Right lobe of liver (tissue), 6 donors: Measurements from ENCODE around the gene ZNF276. TPM values are rescaled to one million over a fixed set of nuclear protein-coding genes. Genes with fewer than 3 reads are reported as not detected.
"Not testable (repeated sequence)": the region's sequence is repeated elsewhere in the genome, so short reads cannot be mapped to it uniquely, and the experiment has no call there.

Source experiments
- ATAC-seq, 4 donors: fragments of 200-7000 bp; cut with Tn5 transposase; one replicate each; pipeline ENCODE4 v1.9.1; 2020; ENCODE audit warnings: mild to moderate bottlenecking in 4 of 4, moderate library complexity in 4 of 4
- DNase-seq, 3 donors: peaks; one replicate each; pipeline ENCODE4 v3.0.0-alpha.2; 2020
- H3K27ac ChIP-seq, 3 donors: fragments of 200-600 bp; one replicate each; pipeline ENCODE4 v1.8.0; 2022
- H3K27me3 ChIP-seq, 2 donors: fragments of 200-600 bp; one replicate each; pipeline ENCODE4 v1.8.0; 2022
- H3K36me3 ChIP-seq, 4 donors: fragments of 200-600 bp; sonication (generic) in 1 of 4; one replicate each; pipeline versions ENCODE4 v1.5.1 to v1.8.0; 2017 to 2022; ENCODE audit warnings: control low read depth in 1 of 4
- H3K4me1 ChIP-seq, 4 donors: fragments of 200-600 bp; sonication (generic) in 1 of 4; one replicate each; pipeline versions ENCODE4 v1.5.1 to v1.8.0; 2017 to 2022; ENCODE audit warnings: control low read depth in 1 of 4
- H3K4me3 ChIP-seq, 3 donors: fragments of 200-600 bp; one replicate each; pipeline ENCODE4 v1.8.0; 2022
- H3K9me3 ChIP-seq, 4 donors: fragments of 200-600 bp; sonication (generic) in 1 of 4; one replicate each; pipeline versions ENCODE4 v1.5.1 to v1.8.0; 2017 to 2022; ENCODE audit warnings: control low read depth in 1 of 4
- CTCF ChIP-seq, 4 donors: fragments of 200-600 bp in 3 of 4; fragments of 450-650 bp in 1 of 4; IDR thresholded peaks; one replicate each; pipeline versions ENCODE4 v1.5.1 to v1.8.0; 2016 to 2022; ENCODE audit warnings: antibody characterized with exemption in 4 of 4, mild to moderate bottlenecking in 2 of 4
- POLR2A ChIP-seq: fragments of 450-650 bp; IDR thresholded peaks from one replicate; pipeline ENCODE4 v1.6.1; 2017; ENCODE audit warnings: antibody characterized with exemption, mild to moderate bottlenecking
- WGBS: methylation state at CpG from one replicate; pipeline ENCODE4 v1.1.6; 2018; ENCODE audit warnings: low coverage, low lambda C conversion rate; ENCODE audit not compliant: insufficient coverage; ENCODE audit errors: missing lambda C conversion rate; 5-methylcytosine and 5-hydroxymethylcytosine counted together
- intact Hi-C, 2 donors: fragments of 100-400 bp; cut with DNase I; formaldehyde crosslinking; loops; one replicate each; pipeline versions ENCODE4 v1.11.2 to v1.14.1; 2022
- total RNA-seq, 6 experiments: library from RNA; depleted of rRNA in 2 of 6; stranded (reverse); fragments of >200 nt in 2 of 6; fragmentation: NEBNext Ultra II Directional in 3 of 6; extraction: Animal tissue kit (Norgen Biotek cat#: 25700) in 3 of 6; gene quantifications; one replicate each; pipeline versions ENCODE4 v1.1.0 to v1.2.4, GENCODE V29; 2016 to 2023
- donor health status: DM: no; HTN: yes; CAD: no.
- donor health status: DM: no; HTN: no; CAD: no.
- donor health status: DM: no; HTN: no; CAD: no.
- donor health status: DM: no; HTN: yes; CAD: no.
- donor health status: DM: no; HTN: yes; CAD: no.

Gene ZNF276
- total RNA-seq, 6 experiments from 2014 or later: 6.9 to 13.4 (median 9.1) TPM

- ATAC-seq (no peak), DNase-seq (peak in 1 of 3 donors; percentile 43)
- Histone ChIP-seq H3K4me3 (no peak overlapping the region), H3K27me3 (no peaks in the 10 kb centered on the region), H3K4me1 (peaks cover 0 to 3% (median 1%) of the 10 kb centered on the region in 4 donors), H3K27ac (no peak overlapping the region), H3K36me3 (peaks cover 0 to 52% (median 13%) of the 10 kb centered on the region in 4 donors), H3K9me3 (no peaks in the 10 kb centered on the region)
- intact Hi-C loops: no loop called here
- WGBS: no CpG with 5 or more reads among the region's 11 CpGs
- TF ChIP-seq CTCF (IDR thresholded peaks at IDR 0.05): no peak
- TF ChIP-seq POLR2A: no peak
These were observed 28.0 kb upstream of the ZNF276 start for GRCh38 chr16:89693289-89693731.

GRCh38 chr16:89693931-89694783, 27.2 kb upstream of the ZNF276 start:
- no peak for ATAC-seq
- peak in 1 of 3 donors; percentile 51 for DNase-seq
- no peaks in the 10 kb centered on the region for H3K27me3 ChIP-seq
- peaks cover 0 to 3% (median 1%) of the 10 kb centered on the region in 4 donors for H3K4me1 ChIP-seq
- no peaks in the 10 kb centered on the region for H3K9me3 ChIP-seq
- TF ChIP-seq POLR2A (no peak), CTCF (IDR thresholded peaks at IDR 0.05) (no peak)
- no peak overlapping the region for H3K4me3 ChIP-seq
- H3K36me3 ChIP-seq: peaks cover 0 to 50% (median 13%) of the 10 kb centered on the region in 4 donors
- no peak overlapping the region for H3K27ac ChIP-seq
- intact Hi-C loops: no loop called here
- WGBS: no CpG with 5 or more reads among the region's 32 CpGs

GRCh38 chr16:89694784-89695085, 26.6 kb upstream of the ZNF276 start:
- H3K9me3 ChIP-seq, ATAC-seq, H3K27me3 ChIP-seq, H3K4me3 ChIP-seq, H3K27ac ChIP-seq, intact Hi-C loops, H3K4me1 ChIP-seq: not testable (repeated sequence)
- no CpG with 5 or more reads among the region's 23 CpGs for WGBS
- peaks cover 0 to 46% (median 13%) of the 10 kb centered on the region in 4 donors for H3K36me3 ChIP-seq
- DNase-seq: peak in 1 of 3 donors; percentile 48

- H3K27me3 ChIP-seq: no peaks in the 10 kb centered on the region
- H3K9me3 ChIP-seq: no peaks in the 10 kb centered on the region
- ATAC-seq: no peak
- peaks cover 0 to 45% (median 13%) of the 10 kb centered on the region in 4 donors for H3K36me3 ChIP-seq
- intact Hi-C loops: no loop called here
- peak in 1 of 3 donors; percentile 52 for DNase-seq
- no peak overlapping the region for H3K27ac ChIP-seq
- no CpG with 5 or more reads among the region's 31 CpGs for WGBS
- TF ChIP-seq CTCF (IDR thresholded peaks at IDR 0.05): no peak
- TF ChIP-seq POLR2A: no peak
- peaks cover 0 to 11% (median 5%) of the 10 kb centered on the region in 4 donors for H3K4me1 ChIP-seq
- no peak overlapping the region for H3K4me3 ChIP-seq
These were observed 26.1 kb upstream of the ZNF276 start for GRCh38 chr16:89695086-89695874.
